HAP-1 (cell line): ENCODE measurements around the gene IMMP2L.

ENCODE experiments used
- DNase-seq, 2 experiments: peaks; one replicate each; pipeline ENCODE4 v3.0.0-alpha.2; 2016 to 2020; ENCODE audit warnings: low spot score in 2 of 2
- H3K27me3 ChIP-seq: fragments of 250-450 bp; sonication (Bioruptor Pico); 2 replicates; pipeline ENCODE4 v1.5.1; 2020; ENCODE audit warnings: low read depth, mild to moderate bottlenecking, moderate library complexity
- H3K36me3 ChIP-seq: fragments of 250-450 bp; sonication (Bioruptor Pico); replicated peaks from 2 replicates; pipeline ENCODE4 v1.5.1; 2020; ENCODE audit warnings: mild to moderate bottlenecking
- H3K4me1 ChIP-seq: fragments of 250-450 bp; sonication (Bioruptor Pico); 2 replicates; pipeline ENCODE4 v1.5.1; 2020; ENCODE audit warnings: mild to moderate bottlenecking
- H3K4me3 ChIP-seq: fragments of 250-450 bp; sonication (Bioruptor Pico); 2 replicates; pipeline ENCODE4 v1.5.1; 2020; ENCODE audit warnings: mild to moderate bottlenecking, moderate library complexity
- H3K9me3 ChIP-seq: fragments of 250-450 bp; sonication (Bioruptor Pico); 2 replicates; pipeline ENCODE4 v1.5.1; 2020; ENCODE audit warnings: mild to moderate bottlenecking, moderate library complexity
- in situ Hi-C: fragments of 300-500 bp; cut with MboI; formaldehyde crosslinking; loops from 3 replicates; pipeline ENCODE4 v1.14.3; 2020; ENCODE audit warnings: low sequenced_read_pairs, inconsistent platforms, mixed read lengths

Gene IMMP2L

GRCh38 chr7:111090846-111091245 is 471.4 kb downstream of the IMMP2L start, which contains the start of gene LRRN3:
TSS of gene LRRN3 (plus strand) at chr7:111091127. CDS start at chr7:111122773, 31,646 bp downstream.
- peaks cover 42% of the 10 kb centered on the region for H3K4me1 ChIP-seq
- H3K27me3 ChIP-seq = no peaks in the 10 kb centered on the region
- in situ Hi-C loops = loop anchor here (10.0 to 25.0 kb wide), 2 partner anchors 396 to 644 kb away; no protein-coding TSS in a partner anchor
- H3K4me3 ChIP-seq = peak within 1 kb of the TSS; percentile 27
- H3K9me3 ChIP-seq = no peaks in the 10 kb centered on the region
- DNase-seq = peak; percentile 78 to 85
- H3K36me3 ChIP-seq = no peaks in the 10 kb centered on the region

- Histone ChIP-seq H3K9me3 (no peaks in the 10 kb centered on the region), H3K36me3 (no peaks in the 10 kb centered on the region), H3K4me1 (peaks cover 32% of the 10 kb centered on the region), H3K27me3 (no peaks in the 10 kb centered on the region), H3K4me3 (no peak overlapping the region)
- DNase-seq = peak in 1 of 2 experiments; percentile 75
- in situ Hi-C loops = loop anchor here (10.0 to 25.0 kb wide), 2 partner anchors 397 to 645 kb away; no protein-coding TSS in a partner anchor
Observed at GRCh38 chr7:111089822-111090426, 472.4 kb downstream of the IMMP2L start.

GRCh38 chr7:111088328-111088727 is 474.0 kb downstream of the IMMP2L start:
- no peaks in the 10 kb centered on the region for H3K9me3 ChIP-seq
- H3K27me3 ChIP-seq = no peaks in the 10 kb centered on the region
- H3K36me3 ChIP-seq = no peaks in the 10 kb centered on the region
- DNase-seq = no peak
- in situ Hi-C loops = loop anchor here (25.0 kb wide), 1 partner anchor 399 kb away; no protein-coding TSS in a partner anchor
- peaks cover 23% of the 10 kb centered on the region for H3K4me1 ChIP-seq
- no peak overlapping the region for H3K4me3 ChIP-seq

GRCh38 chr7:111086532-111086931 is 475.8 kb downstream of the IMMP2L start:
- no peak overlapping the region for H3K4me3 ChIP-seq
- H3K36me3 ChIP-seq = no peaks in the 10 kb centered on the region
- DNase-seq = no peak
- H3K9me3 ChIP-seq = no peaks in the 10 kb centered on the region
- H3K27me3 ChIP-seq = no peaks in the 10 kb centered on the region
- in situ Hi-C loops = loop anchor here (25.0 kb wide), 1 partner anchor 401 kb away; no protein-coding TSS in a partner anchor
- H3K4me1 ChIP-seq = peaks cover 24% of the 10 kb centered on the region

- no peak for DNase-seq
- Histone ChIP-seq H3K36me3 (no peaks in the 10 kb centered on the region), H3K4me3 (no peak overlapping the region), H3K9me3 (no peaks in the 10 kb centered on the region), H3K4me1 (peaks cover 23% of the 10 kb centered on the region), H3K27me3 (no peaks in the 10 kb centered on the region)
- in situ Hi-C loops = loop anchor here (25.0 kb wide), 1 partner anchor 402 kb away; no protein-coding TSS in a partner anchor
Observed at GRCh38 chr7:111085356-111085755, 476.9 kb downstream of the IMMP2L start.

- in situ Hi-C loops = loop anchor here (25.0 kb wide), 1 partner anchor 404 kb away; no protein-coding TSS in a partner anchor
Observed at GRCh38 chr7:111083413-111083812, 478.9 kb downstream of the IMMP2L start.

GRCh38 chr7:111082351-111082750 is 479.9 kb downstream of the IMMP2L start:
- H3K4me3 ChIP-seq = no peak overlapping the region
- in situ Hi-C loops = loop anchor here (25.0 kb wide), 1 partner anchor 405 kb away; no protein-coding TSS in a partner anchor
- H3K9me3 ChIP-seq = no peaks in the 10 kb centered on the region
- H3K4me1 ChIP-seq = peaks cover 33% of the 10 kb centered on the region
- no peaks in the 10 kb centered on the region for H3K36me3 ChIP-seq
- H3K27me3 ChIP-seq = no peaks in the 10 kb centered on the region
- peak; percentile 55 to 67 for DNase-seq

More at GRCh38 chr7:111083413-111083812, 478.9 kb downstream of the IMMP2L start:
- Histone ChIP-seq H3K27me3 (no peaks in the 10 kb centered on the region), H3K9me3 (no peaks in the 10 kb centered on the region), H3K36me3 (no peaks in the 10 kb centered on the region), H3K4me1 (peaks cover 23% of the 10 kb centered on the region), H3K4me3 (no peak overlapping the region)
- no peak for DNase-seq

GRCh38 chr7:111081546-111082267 is 480.6 kb downstream of the IMMP2L start:
- H3K4me3 ChIP-seq = no peak overlapping the region
- H3K36me3 ChIP-seq = no peaks in the 10 kb centered on the region
- no peaks in the 10 kb centered on the region for H3K9me3 ChIP-seq
- DNase-seq = no peak
- H3K27me3 ChIP-seq = no peaks in the 10 kb centered on the region
- in situ Hi-C loops = loop anchor here (25.0 kb wide), 1 partner anchor 406 kb away; no protein-coding TSS in a partner anchor
- peaks cover 37% of the 10 kb centered on the region for H3K4me1 ChIP-seq

GRCh38 chr7:111080495-111081105 is 481.7 kb downstream of the IMMP2L start:
- no peaks in the 10 kb centered on the region for H3K27me3 ChIP-seq
- no peak for DNase-seq
- in situ Hi-C loops = loop anchor here (25.0 kb wide), 1 partner anchor 407 kb away; no protein-coding TSS in a partner anchor
- H3K36me3 ChIP-seq = no peaks in the 10 kb centered on the region
- peaks cover 47% of the 10 kb centered on the region for H3K4me1 ChIP-seq
- H3K4me3 ChIP-seq = no peak overlapping the region
- H3K9me3 ChIP-seq = no peaks in the 10 kb centered on the region

- in situ Hi-C loops = loop anchor here (25.0 kb wide), 1 partner anchor 410 kb away; no protein-coding TSS in a partner anchor
- Histone ChIP-seq H3K9me3 (no peaks in the 10 kb centered on the region), H3K27me3 (no peaks in the 10 kb centered on the region), H3K4me1 (peaks cover 31% of the 10 kb centered on the region), H3K4me3 (no peak overlapping the region), H3K36me3 (no peaks in the 10 kb centered on the region)
- peak; percentile 25 to 69 for DNase-seq
Observed at GRCh38 chr7:111077001-111077400, 485.3 kb downstream of the IMMP2L start.

- Histone ChIP-seq H3K27me3 (no peaks in the 10 kb centered on the region), H3K9me3 (no peaks in the 10 kb centered on the region), H3K4me3 (no peak overlapping the region), H3K36me3 (no peaks in the 10 kb centered on the region), H3K4me1 (peaks cover 24% of the 10 kb centered on the region)
- in situ Hi-C loops = loop anchor here (25.0 kb wide), 1 partner anchor 411 kb away; no protein-coding TSS in a partner anchor
- DNase-seq = no peak
Observed at GRCh38 chr7:111076205-111076604, 486.1 kb downstream of the IMMP2L start.

GRCh38 chr7:111075498-111075897 is 486.8 kb downstream of the IMMP2L start:
- Histone ChIP-seq H3K4me1 (peaks cover 24% of the 10 kb centered on the region), H3K36me3 (no peaks in the 10 kb centered on the region), H3K9me3 (no peaks in the 10 kb centered on the region), H3K4me3 (no peak overlapping the region), H3K27me3 (no peaks in the 10 kb centered on the region)
- no peak for DNase-seq
- in situ Hi-C loops = loop anchor here (25.0 kb wide), 1 partner anchor 412 kb away; no protein-coding TSS in a partner anchor

GRCh38 chr7:111074748-111075146 is 487.5 kb downstream of the IMMP2L start:
- H3K27me3 ChIP-seq = no peaks in the 10 kb centered on the region
- no peaks in the 10 kb centered on the region for H3K36me3 ChIP-seq
- peaks cover 24% of the 10 kb centered on the region for H3K4me1 ChIP-seq
- no peak for DNase-seq
- in situ Hi-C loops = loop anchor here (25.0 kb wide), 1 partner anchor 413 kb away; no protein-coding TSS in a partner anchor
- H3K9me3 ChIP-seq = no peaks in the 10 kb centered on the region
- no peak overlapping the region for H3K4me3 ChIP-seq
